Common myeloid progenitor, CD34-positive (primary cell): Measurements from ENCODE around the gene PRKCE.

ENCODE experiments used
- CTCF ChIA-PET: fragments of 350-600 bp; sonication (Branson Sonifier 250); formaldehyde crosslinking; loops from one replicate; lab custom pipeline; 2021; ENCODE audit warnings: antibody characterized with exemption; lab: Charles Lee
- POLR2A ChIA-PET: fragments of 350-600 bp; sonication (Branson Sonifier 250); formaldehyde crosslinking; loops from one replicate; lab custom pipeline; 2021; ENCODE audit warnings: antibody characterized with exemption; lab: Charles Lee
- DNase-seq, 3 donors: peaks; one replicate each; pipeline versions ENCODE4 v3.0.0 to v3.0.0-alpha.2; 2013
- H3K27ac ChIP-seq, 2 experiments: 1 replicate in 1 of 2; 2 replicates in 1 of 2; pipeline ENCODE4 v1.7.0; 2013; ENCODE audit warnings: inconsistent platforms in 2 of 2, low read length in 2 of 2, mild to moderate bottlenecking in 2 of 2, low read depth in 1 of 2, moderate library complexity in 1 of 2; ENCODE audit not compliant: severe bottlenecking in 2 of 2, insufficient read depth in 1 of 2, poor library complexity in 1 of 2
- H3K27me3 ChIP-seq, 5 experiments: replicated peaks in 2 of 5; 1 replicate in 3 of 5; 2 replicates in 2 of 5; pipeline versions ENCODE4 v1.6.1 to v1.7.0; 2013; ENCODE audit warnings: low read length in 4 of 5, mild to moderate bottlenecking in 2 of 5, moderate library complexity in 2 of 5, inconsistent platforms in 1 of 5; ENCODE audit not compliant: insufficient read depth in 5 of 5, control insufficient read depth in 4 of 5
- H3K36me3 ChIP-seq, 4 experiments: 1 replicate in 2 of 4; 2 replicates in 2 of 4; pipeline versions ENCODE4 v1.6.1 to v1.7.0; 2013; ENCODE audit warnings: low read length in 3 of 4, control low read depth in 1 of 4, mild to moderate bottlenecking in 1 of 4; ENCODE audit not compliant: control insufficient read depth in 4 of 4, insufficient read depth in 4 of 4
- H3K4me1 ChIP-seq, 4 experiments: 1 replicate in 3 of 4; 2 replicates in 1 of 4; pipeline versions ENCODE4 v1.6.1 to v1.7.1; 2013; ENCODE audit warnings: low read length in 3 of 4, mild to moderate bottlenecking in 3 of 4, control low read depth in 1 of 4, inconsistent platforms in 1 of 4, moderate library complexity in 1 of 4; ENCODE audit not compliant: control insufficient read depth in 4 of 4, insufficient read depth in 4 of 4; ENCODE audit errors: control extremely low read depth in 1 of 4
- H3K4me3 ChIP-seq, 7 experiments: 1 replicate in 4 of 7; 2 replicates in 3 of 7; pipeline versions ENCODE4 v1.5.1 to v1.7.0; 2013; ENCODE audit warnings: mild to moderate bottlenecking in 7 of 7, low read length in 6 of 7, moderate library complexity in 6 of 7, inconsistent platforms in 2 of 7, low read depth in 2 of 7, control low read depth in 1 of 7; ENCODE audit not compliant: insufficient read depth in 4 of 7, control insufficient read depth in 1 of 7; ENCODE audit errors: extremely low read depth in 1 of 7
- H3K9me3 ChIP-seq, 5 experiments: 1 replicate in 4 of 5; 2 replicates in 1 of 5; pipeline versions ENCODE4 v1.6.1 to v1.7.1; 2013; ENCODE audit warnings: low read length in 4 of 5, mild to moderate bottlenecking in 2 of 5, inconsistent platforms in 1 of 5, low read depth in 1 of 5, moderate library complexity in 1 of 5; ENCODE audit not compliant: control insufficient read depth in 4 of 5, insufficient read depth in 2 of 5; ENCODE audit errors: control extremely low read depth in 1 of 5
- WGBS: methylation state at CpG from one replicate; pipeline ENCODE4 v1.1.5; 2013; ENCODE audit not compliant: insufficient coverage; 5-methylcytosine and 5-hydroxymethylcytosine counted together

Gene PRKCE

GRCh38 chr2:46226620-46227019, 575.1 kb downstream of the PRKCE start:
- no peak for DNase-seq
- Histone ChIP-seq H3K4me3 (no peak overlapping the region), H3K36me3 (no peaks in the 10 kb centered on the region), H3K27ac (no peak overlapping the region), H3K4me1 (peaks cover 0 to 35% (median 16%) of the 10 kb centered on the region in 4 experiments), H3K27me3 (no peaks in the 10 kb centered on the region), H3K9me3 (peaks cover 0 to 4% (median 0%) of the 10 kb centered on the region in 5 experiments)
- CTCF ChIA-PET: no interaction called here
- WGBS: no CpG with 5 or more reads among the region's 6 CpGs
- POLR2A ChIA-PET: no interaction called here

- WGBS: 100% methylated on average over 1 of the region's 3 CpGs
- Histone ChIP-seq H3K4me3 (no peak overlapping the region), H3K27ac (no peak overlapping the region), H3K27me3 (no peaks in the 10 kb centered on the region), H3K9me3 (peaks cover 0 to 4% (median 0%) of the 10 kb centered on the region in 5 experiments), H3K36me3 (no peaks in the 10 kb centered on the region), H3K4me1 (peaks cover 0 to 35% (median 16%) of the 10 kb centered on the region in 4 experiments)
- no peak for DNase-seq
- CTCF ChIA-PET: no interaction called here
- POLR2A ChIA-PET: no interaction called here
These were observed 575.5 kb downstream of the PRKCE start for GRCh38 chr2:46227022-46227421.

GRCh38 chr2:46227674-46228289, 576.3 kb downstream of the PRKCE start:
- no peak overlapping the region for H3K4me3 ChIP-seq
- CTCF ChIA-PET: interaction anchor here (0.8 to 1.1 kb wide), 2 partner anchors 136 to 201 kb away, joined by 3 to 4 read pairs; no protein-coding TSS in a partner anchor
- H3K36me3 ChIP-seq: no peaks in the 10 kb centered on the region
- peaks cover 0 to 4% (median 0%) of the 10 kb centered on the region in 5 experiments for H3K9me3 ChIP-seq
- H3K4me1 ChIP-seq: peaks cover 0 to 35% (median 16%) of the 10 kb centered on the region in 4 experiments
- POLR2A ChIA-PET: no interaction called here
- DNase-seq: no peak
- WGBS: 98% methylated on average over 6 of the region's 7 CpGs
- no peaks in the 10 kb centered on the region for H3K27me3 ChIP-seq
- no peak overlapping the region for H3K27ac ChIP-seq

- H3K27ac ChIP-seq: no peak overlapping the region
- no peaks in the 10 kb centered on the region for H3K36me3 ChIP-seq
- peak in 2 of 3 donors; percentile 46 to 49 for DNase-seq
- peaks cover 0 to 27% (median 14%) of the 10 kb centered on the region in 4 experiments for H3K4me1 ChIP-seq
- peaks cover 0 to 4% (median 0%) of the 10 kb centered on the region in 5 experiments for H3K9me3 ChIP-seq
- 87% methylated on average over 10 of the region's 11 CpGs for WGBS
- CTCF ChIA-PET: interaction anchor here (0.9 to 4.3 kb wide), 14 partner anchors 10 to 233 kb away, joined by 3 to 32 read pairs (median 4); no protein-coding TSS in a partner anchor
- H3K4me3 ChIP-seq: no peak overlapping the region
- H3K27me3 ChIP-seq: no peaks in the 10 kb centered on the region
- POLR2A ChIA-PET: interaction anchor here (1.0 kb wide), 1 partner anchor 9 kb away, joined by 3 read pairs; no protein-coding TSS in a partner anchor
These were observed 577.9 kb downstream of the PRKCE start for GRCh38 chr2:46229134-46230063.

- Histone ChIP-seq H3K4me1 (peaks cover 0 to 20% (median 12%) of the 10 kb centered on the region in 4 experiments), H3K36me3 (no peaks in the 10 kb centered on the region), H3K4me3 (no peak overlapping the region), H3K27ac (no peak overlapping the region), H3K27me3 (no peaks in the 10 kb centered on the region), H3K9me3 (peaks cover 0 to under 1% (median 0%) of the 10 kb centered on the region in 5 experiments)
- CTCF ChIA-PET: interaction anchor here (0.7 to 4.3 kb wide), 16 partner anchors 11 to 232 kb away, joined by 3 to 32 read pairs (median 4); no protein-coding TSS in a partner anchor
- 18% methylated on average over 4 of the region's 6 CpGs for WGBS
- peak; percentile 27 to 73 (median 68) for DNase-seq
- POLR2A ChIA-PET: interaction anchor here (1.0 kb wide), 1 partner anchor 8 kb away, joined by 3 read pairs; no protein-coding TSS in a partner anchor
These were observed 578.7 kb downstream of the PRKCE start for GRCh38 chr2:46230115-46230571.

- Histone ChIP-seq H3K27me3 (no peaks in the 10 kb centered on the region), H3K4me1 (peaks cover 0 to 17% (median 12%) of the 10 kb centered on the region in 4 experiments), H3K4me3 (no peak overlapping the region), H3K36me3 (no peaks in the 10 kb centered on the region), H3K27ac (no peak overlapping the region), H3K9me3 (no peaks in the 10 kb centered on the region)
- no peak for DNase-seq
- ChIA-PET CTCF (interaction anchor here (0.7 to 4.3 kb wide), 13 partner anchors 12 to 231 kb away, joined by 3 to 32 read pairs (median 4); no protein-coding TSS in a partner anchor), POLR2A (no interaction called here)
- WGBS: 96% methylated on average over 2 of the region's 4 CpGs
These were observed 579.4 kb downstream of the PRKCE start for GRCh38 chr2:46230677-46231425.
